A673 (cell line): Measurements from ENCODE around the gene LTBR. TPM values are rescaled to one million over a fixed set of nuclear protein-coding genes. Genes with fewer than 3 reads are reported as not detected.

Experiments
- BruUV-seq: library from RNA; stranded (reverse); fragments of 400-500 nt; replicated peaks from 2 replicates; lab custom pipeline; 2021; lab: Mats Ljungman, UMichigan
- CTCF ChIA-PET: fragments of 300-600 bp; sonication (Branson Sonifier 250); formaldehyde crosslinking; loops from one replicate; lab custom pipeline; 2022; ENCODE audit warnings: antibody characterized with exemption; lab: Charles Lee
- POLR2A ChIA-PET: fragments of 300-600 bp; sonication (Branson Sonifier 250); formaldehyde crosslinking; loops from one replicate; lab custom pipeline; 2022; ENCODE audit warnings: antibody characterized with exemption; ENCODE audit not compliant: low non-redundant PET; lab: Charles Lee
- DNase-seq: peaks from one replicate; pipeline ENCODE4 v3.0.0-alpha.2; 2015; ENCODE audit warnings: low spot score
- H3K27ac ChIP-seq: fragments of 200-600 bp; sonication (generic); 2 replicates; pipeline ENCODE4 v1.5.1; 2016; ENCODE audit warnings: mixed run types, low read depth, mild to moderate bottlenecking, mixed read lengths, antibody characterized with exemption, low read length; ENCODE audit not compliant: poor library complexity, severe bottlenecking
- H3K27me3 ChIP-seq: fragments of 200-600 bp; sonication (generic); replicated peaks from 2 replicates; pipeline ENCODE4 v1.6.1; 2017; ENCODE audit warnings: mixed run types, low read depth, mild to moderate bottlenecking, mixed read lengths, antibody characterized with exemption, low read length; ENCODE audit not compliant: insufficient read depth, poor library complexity
- H3K36me3 ChIP-seq: fragments of 200-600 bp; sonication (generic); 2 replicates; pipeline ENCODE4 v1.6.1; 2016; ENCODE audit warnings: mixed run types, mild to moderate bottlenecking, mixed read lengths, antibody characterized with exemption, low read length; ENCODE audit not compliant: insufficient read depth, poor library complexity, severe bottlenecking
- H3K4me1 ChIP-seq: fragments of 200-600 bp; sonication (generic); 2 replicates; pipeline ENCODE4 v1.6.1; 2017; ENCODE audit warnings: mixed run types, mild to moderate bottlenecking, mixed read lengths, antibody characterized with exemption, low read length; ENCODE audit not compliant: insufficient read depth, poor library complexity, severe bottlenecking
- H3K4me3 ChIP-seq: fragments of 200-600 bp; sonication (generic); 2 replicates; pipeline ENCODE4 v1.5.1; 2016; ENCODE audit warnings: low read depth, mixed run types, mild to moderate bottlenecking, mixed read lengths, low read length; ENCODE audit not compliant: poor library complexity, severe bottlenecking
- H3K9me3 ChIP-seq: fragments of 200-600 bp; sonication (generic); 2 replicates; pipeline ENCODE4 v1.6.1; 2016; ENCODE audit warnings: mixed run types, low read depth, mild to moderate bottlenecking, mixed read lengths, antibody characterized with exemption, low read length; ENCODE audit not compliant: poor library complexity, severe bottlenecking
- EZH2 ChIP-seq: fragments of 200-600 bp; sonication (generic); IDR thresholded peaks from 2 replicates; pipeline ENCODE4 v1.6.1; 2017; ENCODE audit warnings: borderline replicate concordance, low read depth, mild to moderate bottlenecking, mixed read lengths, antibody characterized with exemption, low read length; ENCODE audit not compliant: poor library complexity, severe bottlenecking
- intact Hi-C: fragments of 100-400 bp; cut with micrococcal nuclease; formaldehyde crosslinking; loops from one replicate; pipeline ENCODE4 v1.10.0; 2022; ENCODE audit not compliant: unreplicated experiment
- total RNA-seq: library from RNA; stranded (reverse); gene quantifications from 2 replicates; pipeline ENCODE4 v1.2.3, GENCODE V29; 2021
- TF ChIP-seq, protein P1 (sequence below): fragments of 300-800, 200-600 bp; sonication (generic); conservative IDR thresholded peaks from 2 replicates; pipeline ENCODE4 v1.5.1; 2017; ENCODE audit warnings: low read depth, mild to moderate bottlenecking, antibody characterized with exemption, low read length, moderate library complexity, mixed read lengths

Gene LTBR
- total RNA-seq, 1 experiment from 2014 or later = 27.5 TPM

DNA sequence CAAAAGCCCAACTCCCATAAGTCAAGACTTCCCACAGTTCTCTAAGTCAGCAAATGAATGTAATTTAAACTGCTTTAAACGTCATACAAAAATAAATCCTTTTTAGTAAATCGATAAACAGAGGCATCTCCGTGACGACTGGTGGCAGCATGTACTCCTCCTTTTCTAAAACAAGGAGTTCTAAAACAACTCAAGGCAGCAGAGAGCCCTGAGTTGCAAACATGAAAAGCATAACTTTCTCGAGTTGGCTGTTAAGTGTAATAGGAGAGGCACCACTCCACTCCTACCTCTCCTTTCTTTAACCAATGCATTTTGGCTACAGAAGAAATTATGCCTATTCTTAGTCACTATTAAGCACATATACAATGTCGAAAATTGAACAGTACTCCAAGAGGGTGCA lies 22.0 kb downstream of the LTBR start:
- BruUV-seq = no TSS peak
- no peak for TF ChIP-seq EZH2
- TF ChIP-seq, protein P1, sequence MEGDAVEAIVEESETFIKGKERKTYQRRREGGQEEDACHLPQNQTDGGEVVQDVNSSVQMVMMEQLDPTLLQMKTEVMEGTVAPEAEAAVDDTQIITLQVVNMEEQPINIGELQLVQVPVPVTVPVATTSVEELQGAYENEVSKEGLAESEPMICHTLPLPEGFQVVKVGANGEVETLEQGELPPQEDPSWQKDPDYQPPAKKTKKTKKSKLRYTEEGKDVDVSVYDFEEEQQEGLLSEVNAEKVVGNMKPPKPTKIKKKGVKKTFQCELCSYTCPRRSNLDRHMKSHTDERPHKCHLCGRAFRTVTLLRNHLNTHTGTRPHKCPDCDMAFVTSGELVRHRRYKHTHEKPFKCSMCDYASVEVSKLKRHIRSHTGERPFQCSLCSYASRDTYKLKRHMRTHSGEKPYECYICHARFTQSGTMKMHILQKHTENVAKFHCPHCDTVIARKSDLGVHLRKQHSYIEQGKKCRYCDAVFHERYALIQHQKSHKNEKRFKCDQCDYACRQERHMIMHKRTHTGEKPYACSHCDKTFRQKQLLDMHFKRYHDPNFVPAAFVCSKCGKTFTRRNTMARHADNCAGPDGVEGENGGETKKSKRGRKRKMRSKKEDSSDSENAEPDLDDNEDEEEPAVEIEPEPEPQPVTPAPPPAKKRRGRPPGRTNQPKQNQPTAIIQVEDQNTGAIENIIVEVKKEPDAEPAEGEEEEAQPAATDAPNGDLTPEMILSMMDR = no peak
- Histone ChIP-seq H3K27me3 (no peaks in the 10 kb centered on the region), H3K4me3 (no peak overlapping the region), H3K27ac (no peak overlapping the region), H3K36me3 (no peaks in the 10 kb centered on the region), H3K4me1 (no peaks in the 10 kb centered on the region), H3K9me3 (no peaks in the 10 kb centered on the region)
- ChIA-PET POLR2A (no interaction called here), CTCF (no interaction called here)
- DNase-seq = no peak
- intact Hi-C loops = no loop called here

DNA sequence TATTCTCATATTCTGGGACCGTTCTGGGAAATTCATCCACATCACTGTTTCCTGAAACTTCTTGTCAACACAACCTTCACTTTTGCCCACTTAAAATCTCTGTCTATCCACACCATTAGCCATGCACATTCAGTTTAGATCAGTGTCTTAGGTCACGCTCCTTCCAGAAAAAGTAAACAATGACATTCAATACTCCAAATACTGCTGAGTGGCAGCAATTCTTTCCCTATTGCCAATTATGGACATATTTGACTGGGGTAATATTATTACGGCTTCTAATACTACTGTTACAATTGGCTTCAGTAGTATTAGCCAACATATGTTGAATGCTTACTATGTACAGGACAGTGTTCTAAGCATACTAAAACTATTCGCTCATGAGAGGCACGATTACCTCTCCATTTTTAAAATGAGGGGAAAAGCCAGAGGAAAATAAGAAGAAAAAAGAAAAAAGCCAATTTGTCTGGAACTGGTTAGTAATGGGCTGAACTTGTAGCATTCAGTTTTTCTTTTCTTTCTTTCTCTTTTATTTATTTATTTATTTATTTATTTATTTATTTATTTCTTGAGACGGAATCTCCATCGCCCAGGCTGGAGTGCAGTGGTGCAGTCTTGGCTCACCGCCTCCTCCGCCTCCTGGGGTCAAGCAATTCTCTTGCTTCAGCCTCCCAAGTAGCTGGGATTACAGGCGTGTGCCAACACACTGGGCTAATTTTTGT lies 23.4 kb downstream of the LTBR start:
- ChIA-PET POLR2A (no interaction called here), CTCF (no interaction called here)
- Histone ChIP-seq H3K4me1 (no peaks in the 10 kb centered on the region), H3K27me3 (no peaks in the 10 kb centered on the region), H3K36me3 (no peaks in the 10 kb centered on the region), H3K9me3 (no peaks in the 10 kb centered on the region), H3K27ac (no peak overlapping the region), H3K4me3 (no peak overlapping the region)
- TF ChIP-seq EZH2 = no peak
- TF ChIP-seq, protein P1 = no peak
- no peak for DNase-seq
- no TSS peak for BruUV-seq
- intact Hi-C loops = no loop called here

DNA sequence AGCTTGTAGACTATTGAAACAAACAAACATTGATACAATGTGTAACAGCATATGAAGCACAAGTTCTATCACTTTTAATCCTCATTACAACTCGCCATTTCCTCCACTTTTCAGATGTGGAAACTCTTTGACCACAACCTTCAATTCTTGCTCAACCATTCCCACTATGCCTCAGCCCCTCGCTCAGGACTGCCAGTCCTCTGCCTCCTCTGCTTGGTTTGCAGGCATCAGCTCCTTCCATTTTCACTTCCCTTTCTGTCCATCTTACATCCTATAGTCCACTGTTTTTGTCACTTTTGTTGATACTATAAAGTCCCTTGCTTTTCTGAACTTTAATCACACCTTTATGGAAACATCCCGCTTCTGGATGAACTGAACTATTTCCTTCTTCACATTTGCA lies 32.6 kb downstream of the LTBR start:
- H3K27ac ChIP-seq = no peak overlapping the region
- H3K27me3 ChIP-seq = no peaks in the 10 kb centered on the region
- no peak for DNase-seq
- ChIA-PET CTCF (no interaction called here), POLR2A (no interaction called here)
- no peak overlapping the region for H3K4me3 ChIP-seq
- H3K9me3 ChIP-seq = no peaks in the 10 kb centered on the region
- BruUV-seq = no TSS peak
- H3K36me3 ChIP-seq = no peaks in the 10 kb centered on the region
- intact Hi-C loops = no loop called here
- TF ChIP-seq, protein P1 = no peak
- TF ChIP-seq EZH2 = no peak
- H3K4me1 ChIP-seq = no peaks in the 10 kb centered on the region
